Sigmoid colon (tissue), 7 donors: ENCODE data around the gene ZNF410. TPM values are rescaled to one million over a fixed set of nuclear protein-coding genes. Genes with fewer than 3 reads are reported as not detected.

Experiments used
- DNase-seq: peaks from one replicate; pipeline ENCODE4 v3.0.0-alpha.2; 2019
- H3K27ac ChIP-seq, 4 donors: fragments of 200-600 bp; sonication (generic); one replicate each; pipeline ENCODE4 v1.5.1; 2016 to 2019; ENCODE audit warnings: mild to moderate bottlenecking in 1 of 4
- H3K27me3 ChIP-seq, 3 donors: fragments of 200-600 bp; sonication (generic); one replicate each; pipeline ENCODE4 v1.5.1; 2019; ENCODE audit warnings: mild to moderate bottlenecking in 1 of 3
- H3K36me3 ChIP-seq, 4 donors: fragments of 200-600 bp; sonication (generic); one replicate each; pipeline ENCODE4 v1.5.1; 2016 to 2019
- H3K4me1 ChIP-seq, 4 donors: fragments of 200-600 bp; sonication (generic); one replicate each; pipeline ENCODE4 v1.5.1; 2017 to 2019
- H3K4me3 ChIP-seq, 4 donors: fragments of 200-600 bp; sonication (generic); one replicate each; pipeline ENCODE4 v1.5.1; 2017 to 2019; ENCODE audit warnings: mild to moderate bottlenecking in 2 of 4, moderate library complexity in 1 of 4
- H3K9me3 ChIP-seq, 4 donors: fragments of 200-600 bp in 3 of 4; sonication (generic) in 3 of 4; one replicate each; pipeline versions ENCODE4 v1.5.1 to v1.6.1; 2013 to 2019
- EP300 ChIP-seq, 4 donors: sonication (generic); formaldehyde crosslinking; IDR thresholded peaks; one replicate each; pipeline ENCODE4 v1.6.1; 2017; ENCODE audit warnings: antibody characterized with exemption in 4 of 4
- POLR2A ChIP-seq, 2 donors: fragments of 450-650 bp; IDR thresholded peaks; one replicate each; pipeline ENCODE4 v1.6.1; 2016; ENCODE audit warnings: antibody characterized with exemption in 2 of 2, mild to moderate bottlenecking in 2 of 2, moderate library complexity in 2 of 2
- POLR2AphosphoS5 ChIP-seq, 4 donors: sonication (generic); formaldehyde crosslinking; IDR thresholded peaks; one replicate each; pipeline ENCODE4 v1.6.1; 2017; ENCODE audit warnings: antibody characterized with exemption in 4 of 4
- WGBS, 2 donors: extraction: QIAGEN DNeasy Blood & Tissue Kit; methylation state at CpG; one replicate each; pipeline ENCODE4 v1.1.7; 2013; 5-methylcytosine and 5-hydroxymethylcytosine counted together
- intact Hi-C: fragments of 100-400 bp; cut with DNase I; formaldehyde crosslinking; loops from one replicate; pipeline ENCODE4 v1.15.1; 2023
- polyA plus RNA-seq, 3 donors: library from polyadenylated mRNA; stranded (reverse); fragments of 200-250 nt; gene quantifications; one replicate each; pipeline ENCODE4 v1.2.3, GENCODE V29; 2013
- total RNA-seq, 4 donors: library from RNA; depleted of rRNA; stranded (reverse); fragments of >200 nt; gene quantifications; one replicate each; pipeline ENCODE4 v1.1.0, GENCODE V29; 2016
- TF ChIP-seq, protein P1 (sequence below), 4 experiments: fragments of 450-650 bp in 3 of 4; fragments of 200-600 bp in 1 of 4; IDR thresholded peaks; one replicate each; pipeline ENCODE4 v1.5.1; 2016 to 2019; ENCODE audit warnings: antibody characterized with exemption in 4 of 4, mild to moderate bottlenecking in 3 of 4, moderate library complexity in 2 of 4
- donor health status: healthy with polysubstance abuse.
- donor health status: Bipolar disorder and iron deficiency.
- donor health status: healthy.

ZNF410 gene
- total and polyA plus RNA-seq, 7 donors = 33.3 to 67.8 (median 45.1) TPM

GRCh38 chr14:73944432-73945158 lies 57.9 kb downstream of the ZNF410 start:
- TF ChIP-seq, protein P1, sequence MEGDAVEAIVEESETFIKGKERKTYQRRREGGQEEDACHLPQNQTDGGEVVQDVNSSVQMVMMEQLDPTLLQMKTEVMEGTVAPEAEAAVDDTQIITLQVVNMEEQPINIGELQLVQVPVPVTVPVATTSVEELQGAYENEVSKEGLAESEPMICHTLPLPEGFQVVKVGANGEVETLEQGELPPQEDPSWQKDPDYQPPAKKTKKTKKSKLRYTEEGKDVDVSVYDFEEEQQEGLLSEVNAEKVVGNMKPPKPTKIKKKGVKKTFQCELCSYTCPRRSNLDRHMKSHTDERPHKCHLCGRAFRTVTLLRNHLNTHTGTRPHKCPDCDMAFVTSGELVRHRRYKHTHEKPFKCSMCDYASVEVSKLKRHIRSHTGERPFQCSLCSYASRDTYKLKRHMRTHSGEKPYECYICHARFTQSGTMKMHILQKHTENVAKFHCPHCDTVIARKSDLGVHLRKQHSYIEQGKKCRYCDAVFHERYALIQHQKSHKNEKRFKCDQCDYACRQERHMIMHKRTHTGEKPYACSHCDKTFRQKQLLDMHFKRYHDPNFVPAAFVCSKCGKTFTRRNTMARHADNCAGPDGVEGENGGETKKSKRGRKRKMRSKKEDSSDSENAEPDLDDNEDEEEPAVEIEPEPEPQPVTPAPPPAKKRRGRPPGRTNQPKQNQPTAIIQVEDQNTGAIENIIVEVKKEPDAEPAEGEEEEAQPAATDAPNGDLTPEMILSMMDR (IDR thresholded peaks at IDR 0.05) = no peak
- TF ChIP-seq EP300 (IDR thresholded peaks at IDR 0.05) (no peak), POLR2AphosphoS5 (IDR thresholded peaks at IDR 0.05) (no peak)
- Histone ChIP-seq H3K36me3 (peaks cover 8 to 63% (median 19%) of the 10 kb centered on the region in 4 donors), H3K9me3 (no peaks in the 10 kb centered on the region), H3K4me3 (no peak overlapping the region), H3K27me3 (no peaks in the 10 kb centered on the region), H3K4me1 (peaks cover 0 to 17% (median 7%) of the 10 kb centered on the region in 4 donors), H3K27ac (no peak overlapping the region)
- no peak for DNase-seq
- intact Hi-C loops = no loop called here
- 23 to 78% methylated on average over 17 of the region's 17 CpGs for WGBS, 2 donors

GRCh38 chr14:73945159-73945670 lies 58.6 kb downstream of the ZNF410 start:
- peaks cover 0 to 17% (median 7%) of the 10 kb centered on the region in 4 donors for H3K4me1 ChIP-seq
- H3K27ac ChIP-seq = no peak overlapping the region

DNA sequence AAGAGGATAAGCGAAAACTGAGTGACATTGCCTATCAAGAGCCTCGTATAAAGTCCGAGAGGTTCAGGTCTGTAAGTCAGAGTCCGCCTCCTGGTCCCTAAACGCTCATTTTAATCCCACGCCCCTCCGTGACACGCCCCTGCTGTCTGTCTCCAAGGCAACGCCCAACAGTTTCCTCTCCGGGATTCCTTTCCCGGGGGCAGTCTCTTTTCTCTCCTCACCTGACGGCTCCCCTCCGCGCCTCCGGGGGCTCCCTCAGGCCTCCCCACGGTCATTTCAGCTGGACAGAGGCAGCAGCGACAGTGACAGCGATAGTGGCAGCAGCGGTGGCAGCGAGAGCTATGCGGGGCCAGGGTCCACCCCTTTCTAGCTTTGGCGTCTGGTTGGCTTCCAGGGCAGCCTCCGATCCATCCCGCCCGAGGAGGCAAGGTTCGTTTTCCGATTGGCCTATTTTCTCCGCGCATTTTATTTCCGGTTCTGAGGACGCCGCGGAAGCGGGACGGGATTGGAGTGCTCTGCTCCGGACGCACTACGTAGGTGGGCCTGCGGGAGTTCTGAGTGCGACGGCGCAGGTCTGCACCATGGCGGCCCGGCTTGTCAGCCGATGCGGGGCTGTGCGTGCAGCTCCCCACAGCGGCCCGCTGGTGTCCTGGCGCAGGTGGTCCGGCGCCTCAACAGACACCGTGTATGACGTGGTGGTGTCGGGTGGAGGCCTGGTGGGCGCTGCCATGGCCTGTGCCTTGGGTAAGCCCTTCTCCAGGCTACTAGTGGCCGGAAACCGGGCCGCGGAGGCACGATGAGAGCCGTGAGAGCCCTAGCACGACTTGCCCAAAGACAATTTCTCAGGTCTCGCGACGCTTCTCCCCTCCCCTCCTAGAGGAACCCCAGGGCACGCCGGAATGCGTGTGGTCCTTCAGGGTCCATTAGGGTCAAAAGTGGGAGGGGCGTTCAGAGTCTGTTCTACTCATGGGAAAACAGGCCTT lies 63.4 kb downstream of the ZNF410 start, which contains the start of the genes COQ6 and FAM161B:
Gene COQ6 (plus strand): TSS at position 551 of the 983 bp plus-strand sequence. CDS start 31 bp downstream, at position 582.
Gene FAM161B (minus strand): TSS at position 343 of the 983 bp plus-strand sequence. CDS start 68 bp downstream, at position 275.
- peak; percentile 98 for DNase-seq
- WGBS, 2 donors = 0% methylated on average over 70 of the region's 70 CpGs
- Histone ChIP-seq H3K9me3 (no peaks in the 10 kb centered on the region), H3K36me3 (peaks cover 0 to 30% (median 6%) of the 10 kb centered on the region in 4 donors), H3K27me3 (no peaks in the 10 kb centered on the region), H3K4me3 (peak within 1 kb of the TSS; percentile 58 to 98 (median 76)), H3K4me1 (peaks cover 0 to 22% (median 16%) of the 10 kb centered on the region in 4 donors), H3K27ac (peak within 1 kb of the TSS; percentile 86 to 96 (median 92))
- intact Hi-C loops = loop anchor here (1.0 to 5.0 kb wide), 3 partner anchors 63 to 87 kb away; partner anchors contain the start of gene ZNF410
- peak; percentile 73 to 92 (median 88) for TF ChIP-seq POLR2AphosphoS5 (IDR thresholded peaks at IDR 0.05)
- TF ChIP-seq POLR2A (IDR thresholded peaks at IDR 0.05) = peak; percentile 73 to 74
- TF ChIP-seq, protein P1 (IDR thresholded peaks at IDR 0.05) = no peak
- TF ChIP-seq EP300 (IDR thresholded peaks at IDR 0.05) = no peak

More at GRCh38 chr14:73945159-73945670, 58.6 kb downstream of the ZNF410 start:
- intact Hi-C loops = no loop called here
- TF ChIP-seq POLR2AphosphoS5 (IDR thresholded peaks at IDR 0.05) (no peak), EP300 (IDR thresholded peaks at IDR 0.05) (no peak), POLR2A (IDR thresholded peaks at IDR 0.05) (no peak)
- TF ChIP-seq, protein P1 (IDR thresholded peaks at IDR 0.05) = no peak
- Histone ChIP-seq H3K27me3 (no peaks in the 10 kb centered on the region), H3K9me3 (no peaks in the 10 kb centered on the region), H3K4me3 (no peak overlapping the region), H3K36me3 (peaks cover 8 to 57% (median 18%) of the 10 kb centered on the region in 4 donors)
- no peak for DNase-seq
- 17 to 81% methylated on average over 4 of the region's 4 CpGs for WGBS, 2 donors

GRCh38 chr14:73953731-73954130 lies 67.1 kb downstream of the ZNF410 start:
- WGBS, 2 donors = 93 to 96% methylated on average over 1 of the region's 1 CpG
- no peak for DNase-seq
- Histone ChIP-seq H3K4me3 (no peak overlapping the region), H3K9me3 (no peaks in the 10 kb centered on the region), H3K36me3 (peaks cover 5 to 55% (median 29%) of the 10 kb centered on the region in 4 donors), H3K4me1 (peaks cover 0 to 20% (median 15%) of the 10 kb centered on the region in 4 donors), H3K27ac (no peak overlapping the region), H3K27me3 (no peaks in the 10 kb centered on the region)
- TF ChIP-seq POLR2AphosphoS5 (IDR thresholded peaks at IDR 0.05) = no peak
- TF ChIP-seq, protein P1 (IDR thresholded peaks at IDR 0.05) = no peak
- no peak for TF ChIP-seq POLR2A (IDR thresholded peaks at IDR 0.05)
- no peak for TF ChIP-seq EP300 (IDR thresholded peaks at IDR 0.05)
- intact Hi-C loops = loop anchor here (5.0 kb wide), 2 partner anchors 66 to 84 kb away; partner anchors contain the start of gene ZNF410
